Uterus (tissue), 2 donors: ENCODE measurements around the gene ZFP69B.

Source experiments
- POLR2A ChIP-seq, 2 donors: fragments of 450-650 bp; IDR thresholded peaks; one replicate each; pipeline ENCODE4 v1.6.1; 2016; ENCODE audit warnings: antibody characterized with exemption in 2 of 2, mild to moderate bottlenecking in 1 of 2, moderate library complexity in 1 of 2
- TF ChIP-seq, protein P1 (sequence below), 4 experiments: fragments of 200-600 bp in 2 of 4; fragments of 450-650 bp in 2 of 4; sonication (generic) in 2 of 4; IDR thresholded peaks; one replicate each; pipeline ENCODE4 v1.5.1; 2016 to 2019; ENCODE audit warnings: antibody characterized with exemption in 4 of 4, mild to moderate bottlenecking in 2 of 4, moderate library complexity in 1 of 4

DNA sequence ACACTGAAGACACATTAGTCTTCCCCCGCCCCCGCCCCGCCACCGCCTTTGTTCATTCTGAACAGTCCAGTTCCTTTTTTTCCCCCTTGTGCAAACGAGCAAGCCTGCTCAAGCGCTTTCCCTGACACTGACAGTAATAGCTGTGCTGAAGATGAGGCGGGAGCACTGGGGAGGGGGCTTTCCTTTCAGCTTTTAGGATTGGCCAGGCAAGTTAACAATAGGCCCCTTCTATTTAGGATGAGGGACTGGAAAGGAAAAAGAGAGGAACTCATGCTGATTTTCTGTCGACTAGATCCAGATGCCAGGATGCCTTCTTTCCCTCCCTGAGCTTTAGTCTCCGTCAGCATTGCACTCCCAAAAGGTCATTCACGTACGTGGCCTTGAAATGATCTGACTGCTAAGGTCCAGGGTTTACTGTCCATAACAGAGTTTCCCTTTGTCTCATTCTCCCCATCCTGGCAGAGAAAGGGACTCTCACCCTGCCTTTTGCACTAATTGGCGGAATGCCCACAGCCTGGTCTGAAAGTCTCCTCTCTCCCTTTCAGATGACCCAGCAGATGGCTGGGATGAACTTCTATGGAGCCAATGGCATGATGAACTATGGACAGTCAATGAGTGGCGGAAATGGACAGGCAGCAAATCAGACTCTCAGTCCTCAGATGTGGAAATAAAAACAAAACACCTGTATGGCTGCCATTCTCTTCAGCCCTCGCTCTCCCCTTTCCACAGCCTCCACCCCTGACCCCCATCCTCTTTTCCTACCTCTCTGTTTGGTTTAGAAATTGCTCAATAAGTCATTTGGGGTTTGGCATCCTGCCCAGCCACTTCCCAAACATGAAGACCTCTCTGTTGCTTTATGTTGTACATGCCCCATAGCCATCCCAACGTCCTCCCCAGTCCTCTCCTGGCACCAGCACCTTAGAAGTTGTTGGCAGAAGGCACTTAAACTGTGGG is 28.6 kb upstream of the ZFP69B start:
- TF ChIP-seq, protein P1, sequence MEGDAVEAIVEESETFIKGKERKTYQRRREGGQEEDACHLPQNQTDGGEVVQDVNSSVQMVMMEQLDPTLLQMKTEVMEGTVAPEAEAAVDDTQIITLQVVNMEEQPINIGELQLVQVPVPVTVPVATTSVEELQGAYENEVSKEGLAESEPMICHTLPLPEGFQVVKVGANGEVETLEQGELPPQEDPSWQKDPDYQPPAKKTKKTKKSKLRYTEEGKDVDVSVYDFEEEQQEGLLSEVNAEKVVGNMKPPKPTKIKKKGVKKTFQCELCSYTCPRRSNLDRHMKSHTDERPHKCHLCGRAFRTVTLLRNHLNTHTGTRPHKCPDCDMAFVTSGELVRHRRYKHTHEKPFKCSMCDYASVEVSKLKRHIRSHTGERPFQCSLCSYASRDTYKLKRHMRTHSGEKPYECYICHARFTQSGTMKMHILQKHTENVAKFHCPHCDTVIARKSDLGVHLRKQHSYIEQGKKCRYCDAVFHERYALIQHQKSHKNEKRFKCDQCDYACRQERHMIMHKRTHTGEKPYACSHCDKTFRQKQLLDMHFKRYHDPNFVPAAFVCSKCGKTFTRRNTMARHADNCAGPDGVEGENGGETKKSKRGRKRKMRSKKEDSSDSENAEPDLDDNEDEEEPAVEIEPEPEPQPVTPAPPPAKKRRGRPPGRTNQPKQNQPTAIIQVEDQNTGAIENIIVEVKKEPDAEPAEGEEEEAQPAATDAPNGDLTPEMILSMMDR (IDR thresholded peaks at IDR 0.05): no peak
- TF ChIP-seq POLR2A (IDR thresholded peaks at IDR 0.05): no peak
